ENCODE results near the gene DISC1.
A peak's percentile ranks its signal among the peaks of the same experiment; 100 is the strongest.

The DISC1 gene

DNA sequence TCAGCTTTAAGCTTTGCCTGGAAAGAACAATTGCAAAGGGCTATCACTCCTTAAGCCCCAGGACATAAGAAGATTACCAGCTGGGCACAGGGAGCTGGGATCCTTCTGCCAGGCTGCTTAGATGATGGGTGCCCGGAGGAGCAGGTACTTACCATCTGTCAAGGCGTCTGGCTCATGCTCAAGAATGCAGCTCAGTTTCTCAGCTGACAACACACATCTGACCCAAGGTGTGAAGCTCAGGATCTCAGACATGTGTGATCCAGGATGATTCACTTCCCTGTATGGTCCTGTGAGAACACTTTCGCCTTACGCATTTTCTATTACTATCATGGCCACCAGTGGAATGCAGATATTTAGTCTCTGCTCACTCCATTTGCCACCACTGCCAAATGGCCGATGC, 14.7 kb upstream of the DISC1 start:
- no peaks in the 10 kb centered on the region for H3K27me3 ChIP-seq (ENCODE audit: insufficient read depth, poor library complexity, severe bottlenecking)
- TF ChIP-seq, protein P1, sequence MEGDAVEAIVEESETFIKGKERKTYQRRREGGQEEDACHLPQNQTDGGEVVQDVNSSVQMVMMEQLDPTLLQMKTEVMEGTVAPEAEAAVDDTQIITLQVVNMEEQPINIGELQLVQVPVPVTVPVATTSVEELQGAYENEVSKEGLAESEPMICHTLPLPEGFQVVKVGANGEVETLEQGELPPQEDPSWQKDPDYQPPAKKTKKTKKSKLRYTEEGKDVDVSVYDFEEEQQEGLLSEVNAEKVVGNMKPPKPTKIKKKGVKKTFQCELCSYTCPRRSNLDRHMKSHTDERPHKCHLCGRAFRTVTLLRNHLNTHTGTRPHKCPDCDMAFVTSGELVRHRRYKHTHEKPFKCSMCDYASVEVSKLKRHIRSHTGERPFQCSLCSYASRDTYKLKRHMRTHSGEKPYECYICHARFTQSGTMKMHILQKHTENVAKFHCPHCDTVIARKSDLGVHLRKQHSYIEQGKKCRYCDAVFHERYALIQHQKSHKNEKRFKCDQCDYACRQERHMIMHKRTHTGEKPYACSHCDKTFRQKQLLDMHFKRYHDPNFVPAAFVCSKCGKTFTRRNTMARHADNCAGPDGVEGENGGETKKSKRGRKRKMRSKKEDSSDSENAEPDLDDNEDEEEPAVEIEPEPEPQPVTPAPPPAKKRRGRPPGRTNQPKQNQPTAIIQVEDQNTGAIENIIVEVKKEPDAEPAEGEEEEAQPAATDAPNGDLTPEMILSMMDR (IDR thresholded peaks at IDR 0.05; ENCODE audit: insufficient read depth, low read length), result no peak
- no peak for TF ChIP-seq POLR2AphosphoS5 (IDR thresholded peaks at IDR 0.05; ENCODE audit: low read depth)
- TF ChIP-seq, protein P2, sequence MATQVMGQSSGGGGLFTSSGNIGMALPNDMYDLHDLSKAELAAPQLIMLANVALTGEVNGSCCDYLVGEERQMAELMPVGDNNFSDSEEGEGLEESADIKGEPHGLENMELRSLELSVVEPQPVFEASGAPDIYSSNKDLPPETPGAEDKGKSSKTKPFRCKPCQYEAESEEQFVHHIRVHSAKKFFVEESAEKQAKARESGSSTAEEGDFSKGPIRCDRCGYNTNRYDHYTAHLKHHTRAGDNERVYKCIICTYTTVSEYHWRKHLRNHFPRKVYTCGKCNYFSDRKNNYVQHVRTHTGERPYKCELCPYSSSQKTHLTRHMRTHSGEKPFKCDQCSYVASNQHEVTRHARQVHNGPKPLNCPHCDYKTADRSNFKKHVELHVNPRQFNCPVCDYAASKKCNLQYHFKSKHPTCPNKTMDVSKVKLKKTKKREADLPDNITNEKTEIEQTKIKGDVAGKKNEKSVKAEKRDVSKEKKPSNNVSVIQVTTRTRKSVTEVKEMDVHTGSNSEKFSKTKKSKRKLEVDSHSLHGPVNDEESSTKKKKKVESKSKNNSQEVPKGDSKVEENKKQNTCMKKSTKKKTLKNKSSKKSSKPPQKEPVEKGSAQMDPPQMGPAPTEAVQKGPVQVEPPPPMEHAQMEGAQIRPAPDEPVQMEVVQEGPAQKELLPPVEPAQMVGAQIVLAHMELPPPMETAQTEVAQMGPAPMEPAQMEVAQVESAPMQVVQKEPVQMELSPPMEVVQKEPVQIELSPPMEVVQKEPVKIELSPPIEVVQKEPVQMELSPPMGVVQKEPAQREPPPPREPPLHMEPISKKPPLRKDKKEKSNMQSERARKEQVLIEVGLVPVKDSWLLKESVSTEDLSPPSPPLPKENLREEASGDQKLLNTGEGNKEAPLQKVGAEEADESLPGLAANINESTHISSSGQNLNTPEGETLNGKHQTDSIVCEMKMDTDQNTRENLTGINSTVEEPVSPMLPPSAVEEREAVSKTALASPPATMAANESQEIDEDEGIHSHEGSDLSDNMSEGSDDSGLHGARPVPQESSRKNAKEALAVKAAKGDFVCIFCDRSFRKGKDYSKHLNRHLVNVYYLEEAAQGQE (IDR thresholded peaks at IDR 0.05; ENCODE audit: insufficient replicate concordance, low read depth), result no peak
- no peak for DNase-seq (ENCODE audit: low read depth in 1 of 2, low spot score in 1 of 2)
- H3K27ac ChIP-seq (replicated peaks), result peak overlapping the region; percentile 86
- no peak overlapping the region for H3K4me3 ChIP-seq (replicated peaks; ENCODE audit: insufficient read depth, low read length)

DNA sequence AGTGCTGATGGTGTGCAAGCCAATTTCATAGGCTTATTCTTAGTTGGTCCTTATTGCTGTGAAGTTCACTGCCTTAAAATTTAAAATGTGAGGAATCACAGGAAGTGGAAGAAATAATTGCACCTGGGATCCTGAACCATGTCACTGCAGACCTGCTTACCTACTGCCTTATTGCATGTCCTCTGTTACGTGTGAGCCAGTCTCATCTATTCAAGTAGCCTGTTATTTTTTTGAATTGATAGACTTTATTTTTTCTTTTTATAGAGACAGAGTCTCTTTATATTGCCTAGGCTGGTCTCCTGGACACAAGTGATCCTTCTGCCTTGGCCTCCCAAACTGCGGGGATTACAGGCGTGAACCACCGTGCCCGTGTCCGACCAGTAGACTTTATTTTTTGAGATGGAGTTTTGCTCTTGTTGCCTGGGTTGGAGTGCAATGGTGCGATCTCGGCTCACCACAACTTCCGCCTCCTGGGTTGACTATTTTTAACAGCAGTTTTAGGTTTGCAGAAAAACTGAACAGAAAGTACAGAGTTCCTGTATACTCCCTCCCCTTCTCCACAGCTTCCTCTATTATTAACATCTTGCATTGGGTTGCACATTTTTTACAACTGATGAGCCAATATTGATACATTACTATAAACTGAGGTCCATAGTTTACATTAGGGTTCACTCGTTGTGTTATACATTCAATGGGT, 14.0 kb upstream of the DISC1 start:
- TF ChIP-seq, protein P1 (IDR thresholded peaks at IDR 0.05; ENCODE audit: insufficient read depth, low read length), result no peak
- TF ChIP-seq SPI1 (IDR thresholded peaks at IDR 0.05; ENCODE audit: borderline replicate concordance, low read depth), result peak; percentile 78; the same call in 1 of the 2 replicates
- Histone ChIP-seq H3K27me3 (ENCODE audit: insufficient read depth, poor library complexity, severe bottlenecking) (no peaks in the 10 kb centered on the region), H3K4me3 (replicated peaks; ENCODE audit: insufficient read depth, low read length) (no peak overlapping the region; the same call in 1 of the 2 replicates), H3K27ac (replicated peaks) (peak overlapping the region; percentile 86)
- peak; percentile 75 to 91 for DNase-seq (ENCODE audit: low read depth in 1 of 2, low spot score in 1 of 2)

DNA sequence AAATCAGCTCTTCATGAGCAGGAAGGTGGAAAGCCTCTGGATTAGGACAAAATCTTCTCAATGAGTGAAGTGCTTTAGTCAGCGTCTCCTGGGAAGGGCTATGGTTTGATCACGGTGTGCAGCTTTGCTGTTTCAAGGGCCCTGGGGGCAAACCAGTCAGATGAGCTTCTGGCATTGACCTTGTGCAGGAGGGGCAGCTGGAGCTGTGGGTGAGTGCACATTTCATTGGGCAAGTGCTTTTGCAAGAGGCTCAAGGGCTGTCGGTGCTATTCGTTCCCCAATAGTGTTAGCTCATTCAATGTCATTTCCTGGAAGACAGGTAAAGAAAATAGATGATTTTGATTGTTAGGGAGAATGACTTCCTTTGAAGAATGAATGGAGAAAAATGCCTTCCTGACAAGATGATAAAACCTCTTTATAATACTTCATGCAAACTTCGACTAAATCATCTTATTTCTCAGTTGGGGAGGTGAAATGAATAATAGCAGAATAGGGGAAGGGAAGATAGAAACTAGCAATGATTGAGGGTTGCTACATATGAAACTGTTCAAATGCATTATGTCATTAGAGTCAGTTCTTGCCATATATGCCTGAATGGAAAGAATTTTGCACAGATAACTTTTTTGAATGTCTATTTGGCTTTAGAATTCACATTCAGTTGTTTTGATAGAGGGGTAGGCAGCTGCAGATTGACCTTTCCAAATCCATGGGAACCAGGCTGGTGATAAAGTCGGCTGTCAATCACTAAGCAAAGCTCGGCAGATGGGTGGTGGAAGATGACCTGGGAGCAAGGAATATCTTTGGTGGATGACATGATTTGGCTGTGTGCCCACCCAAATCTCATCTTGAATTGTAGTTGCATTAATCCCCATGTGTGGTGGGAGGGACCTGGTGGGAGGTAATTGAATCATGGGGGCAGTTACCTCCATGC, 12.9 kb upstream of the DISC1 start:
- no peaks in the 10 kb centered on the region for H3K27me3 ChIP-seq (ENCODE audit: insufficient read depth, poor library complexity, severe bottlenecking)
- H3K27ac ChIP-seq (replicated peaks), result peak overlapping the region; percentile 86
- DNase-seq (ENCODE audit: low read depth in 1 of 2, low spot score in 1 of 2), result peak; percentile 73 to 90
- no peak overlapping the region for H3K4me3 ChIP-seq (replicated peaks; ENCODE audit: insufficient read depth, low read length)
- TF ChIP-seq GABPA (IDR thresholded peaks at IDR 0.05; ENCODE audit: low read depth) (no peak), SPI1 (IDR thresholded peaks at IDR 0.05; ENCODE audit: borderline replicate concordance, low read depth) (no peak), POLR2AphosphoS5 (IDR thresholded peaks at IDR 0.05; ENCODE audit: low read depth) (peak; percentile 53)
- TF ChIP-seq, protein P1 (IDR thresholded peaks at IDR 0.05; ENCODE audit: insufficient read depth, low read length), result no peak
- TF ChIP-seq, protein P2 (IDR thresholded peaks at IDR 0.05; ENCODE audit: insufficient replicate concordance, low read depth), result no peak

All from HL-60 (cell line).